ENCODE data around the gene GPR17.

The GPR17 gene

DNA sequence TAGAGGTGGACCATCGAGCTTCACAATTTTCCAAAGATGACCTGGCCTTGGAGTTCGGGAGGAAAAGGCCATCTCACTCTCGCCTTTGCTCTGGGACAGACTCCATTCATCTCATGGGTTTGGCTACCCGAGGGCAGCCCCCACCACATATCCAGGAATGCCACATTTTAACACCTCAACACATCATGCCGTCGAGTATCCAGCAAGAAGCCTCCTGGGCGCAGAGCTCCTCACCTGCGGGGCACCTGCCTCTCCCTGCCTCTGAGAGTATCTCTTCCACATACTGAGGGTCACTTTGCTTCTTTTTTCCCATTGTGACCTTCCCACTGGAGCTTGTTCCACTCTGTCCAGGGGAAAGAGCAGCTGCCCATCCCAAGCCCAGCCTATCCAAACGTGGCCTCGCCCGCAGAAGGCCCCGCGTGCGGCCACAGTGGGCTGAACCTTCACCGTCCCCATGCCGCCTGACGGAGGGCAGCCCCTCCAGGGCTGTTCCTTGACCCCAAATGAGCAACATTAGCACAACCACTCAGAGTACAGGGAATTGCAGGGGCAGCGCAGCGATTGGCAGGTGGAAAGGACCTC, 34.8 kb downstream of the GPR17 start:
- TF ChIP-seq, protein P1, sequence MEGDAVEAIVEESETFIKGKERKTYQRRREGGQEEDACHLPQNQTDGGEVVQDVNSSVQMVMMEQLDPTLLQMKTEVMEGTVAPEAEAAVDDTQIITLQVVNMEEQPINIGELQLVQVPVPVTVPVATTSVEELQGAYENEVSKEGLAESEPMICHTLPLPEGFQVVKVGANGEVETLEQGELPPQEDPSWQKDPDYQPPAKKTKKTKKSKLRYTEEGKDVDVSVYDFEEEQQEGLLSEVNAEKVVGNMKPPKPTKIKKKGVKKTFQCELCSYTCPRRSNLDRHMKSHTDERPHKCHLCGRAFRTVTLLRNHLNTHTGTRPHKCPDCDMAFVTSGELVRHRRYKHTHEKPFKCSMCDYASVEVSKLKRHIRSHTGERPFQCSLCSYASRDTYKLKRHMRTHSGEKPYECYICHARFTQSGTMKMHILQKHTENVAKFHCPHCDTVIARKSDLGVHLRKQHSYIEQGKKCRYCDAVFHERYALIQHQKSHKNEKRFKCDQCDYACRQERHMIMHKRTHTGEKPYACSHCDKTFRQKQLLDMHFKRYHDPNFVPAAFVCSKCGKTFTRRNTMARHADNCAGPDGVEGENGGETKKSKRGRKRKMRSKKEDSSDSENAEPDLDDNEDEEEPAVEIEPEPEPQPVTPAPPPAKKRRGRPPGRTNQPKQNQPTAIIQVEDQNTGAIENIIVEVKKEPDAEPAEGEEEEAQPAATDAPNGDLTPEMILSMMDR (conservative IDR thresholded peaks at IDR 0.05; ENCODE audit: low read depth, low read length) = no peak
- no peak for DNase-seq (ENCODE audit: low read depth)
- no peak overlapping the region for H3K4me3 ChIP-seq (ENCODE audit: low read length)

- DNase-seq (ENCODE audit: low read depth) = no peak
- H3K4me3 ChIP-seq (ENCODE audit: low read length) = no peak overlapping the region
- TF ChIP-seq, protein P1 (conservative IDR thresholded peaks at IDR 0.05; ENCODE audit: low read depth, low read length) = no peak
Measured at GRCh38 chr2:127681288-127681804, 35.4 kb downstream of the GPR17 start.

DNA sequence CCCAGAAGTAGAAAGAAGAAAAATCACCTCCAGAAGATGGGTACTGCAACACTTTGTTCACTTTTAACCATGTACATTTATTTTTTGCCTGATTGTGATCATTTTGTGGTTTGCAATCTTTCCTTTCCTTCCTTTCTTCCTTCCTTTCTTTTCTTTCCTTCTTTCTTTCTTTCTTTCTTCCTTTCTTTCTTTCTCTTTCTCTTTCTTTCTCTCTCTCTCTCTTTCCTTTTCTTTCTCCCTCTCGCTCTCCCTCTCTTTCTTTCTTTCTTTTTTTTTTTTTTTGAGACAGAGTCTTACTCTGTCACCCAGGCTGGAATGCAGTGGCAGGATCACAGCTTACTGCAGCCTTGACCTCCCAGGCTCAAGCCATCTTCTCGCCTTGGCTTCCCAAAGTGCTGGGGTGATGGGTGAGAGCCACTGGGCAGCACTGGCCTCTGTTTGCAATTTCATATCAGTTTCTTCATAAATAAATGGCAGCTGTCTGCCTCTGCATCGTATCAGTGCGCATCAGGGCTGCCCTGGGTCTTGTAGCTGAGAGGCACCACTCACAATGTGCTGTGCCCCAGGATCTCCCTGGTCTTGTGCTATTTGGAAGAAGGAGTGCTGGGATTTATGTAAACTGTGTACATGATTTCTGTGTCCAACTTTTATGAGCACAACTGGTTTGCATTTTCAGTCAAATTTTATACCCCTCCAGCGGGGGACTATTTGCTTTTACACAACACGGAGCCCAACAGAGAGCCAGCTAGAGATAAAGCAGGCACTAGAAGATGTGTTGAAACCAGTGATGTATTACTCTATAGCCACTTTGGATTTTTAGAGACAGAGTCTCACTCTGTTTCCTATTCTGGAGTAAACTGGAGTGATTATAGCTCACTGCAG, 36.3 kb downstream of the GPR17 start:
- DNase-seq (ENCODE audit: low read depth) = no peak
- H3K4me3 ChIP-seq (ENCODE audit: low read length) = no peak overlapping the region
- TF ChIP-seq, protein P1 (conservative IDR thresholded peaks at IDR 0.05; ENCODE audit: low read depth, low read length) = no peak

- no peak for DNase-seq (ENCODE audit: low read depth)
- H3K4me3 ChIP-seq (ENCODE audit: low read length) = no peak overlapping the region
- TF ChIP-seq, protein P1 (conservative IDR thresholded peaks at IDR 0.05; ENCODE audit: low read depth, low read length) = no peak
Measured at GRCh38 chr2:127683056-127683455, 37.1 kb downstream of the GPR17 start.

DNA sequence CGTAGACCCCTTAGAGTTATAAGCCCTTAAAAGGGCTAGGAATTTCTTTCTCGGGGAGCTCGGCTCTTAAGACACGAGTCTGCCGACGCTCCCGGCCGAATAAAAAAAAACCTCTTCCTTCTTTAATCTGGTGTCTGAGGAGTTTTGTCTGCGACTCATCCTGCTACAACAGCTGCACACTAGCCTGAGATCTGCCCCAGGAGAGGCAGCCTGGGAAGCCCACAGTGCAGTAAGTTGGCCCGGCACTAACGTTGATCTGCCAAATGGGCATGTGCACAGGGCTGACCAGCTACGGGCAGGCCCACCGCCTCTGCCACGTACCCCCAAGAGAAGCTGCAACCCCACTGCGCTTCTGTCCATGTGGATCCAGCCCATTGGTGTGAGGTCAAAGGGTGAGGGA, 37.8 kb downstream of the GPR17 start:
- H3K4me3 ChIP-seq (ENCODE audit: low read length) = no peak overlapping the region
- TF ChIP-seq, protein P1 (conservative IDR thresholded peaks at IDR 0.05; ENCODE audit: low read depth, low read length) = no peak
- DNase-seq (ENCODE audit: low read depth) = no peak

DNA sequence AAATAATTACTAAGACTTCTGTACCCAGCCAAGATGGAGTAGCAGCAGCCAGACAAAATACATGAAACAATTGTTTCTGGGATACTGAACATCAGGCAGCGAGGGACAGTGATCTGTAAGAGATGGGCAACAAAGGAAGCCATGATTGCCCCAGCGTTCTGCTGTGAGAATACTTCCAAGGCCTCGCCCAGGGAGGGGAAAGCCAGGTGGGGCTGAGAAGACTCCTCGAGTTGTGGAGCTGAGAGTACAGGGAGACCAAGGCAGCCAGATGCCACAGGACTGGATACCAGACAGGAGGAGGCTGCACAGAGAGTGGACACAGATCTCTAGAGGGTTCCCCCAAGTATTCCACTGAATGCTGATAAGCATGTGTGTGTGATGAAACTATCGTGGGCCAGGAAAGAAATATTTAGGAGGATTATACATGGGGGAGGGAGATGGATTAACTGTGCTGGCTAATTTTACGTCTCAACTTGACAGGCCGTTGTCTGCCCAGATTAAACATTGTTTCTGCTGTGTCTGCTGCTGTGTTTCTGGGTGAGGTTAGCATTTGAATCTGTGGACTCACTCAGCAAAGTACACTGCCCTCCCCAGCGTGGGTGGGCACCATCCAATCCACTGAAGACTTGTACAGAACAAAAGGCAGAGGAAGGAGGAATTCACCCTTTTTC, 39.6 kb downstream of the GPR17 start:
- TF ChIP-seq, protein P1 (conservative IDR thresholded peaks at IDR 0.05; ENCODE audit: low read depth, low read length) = no peak
- no peak for DNase-seq (ENCODE audit: low read depth)
- H3K4me3 ChIP-seq (ENCODE audit: low read length) = no peak overlapping the region
